K562 (cell line): ENCODE data around the gene PARP11. TPM values are rescaled to one million over a fixed set of nuclear protein-coding genes. Genes with fewer than 3 reads are reported as not detected.

Experiments
- ATAC-seq: fragments of 200-7000 bp; cut with Tn5 transposase; 3 replicates; pipeline ENCODE4 v1.9.1; 2020; ENCODE audit warnings: moderate library complexity
- BruUV-seq: library from RNA; stranded (reverse); fragments of 400-500 nt; replicated peaks from 2 replicates; lab custom pipeline; 2021; lab: Mats Ljungman, UMichigan
- CTCF ChIA-PET: fragments of 300-600 bp; formaldehyde crosslinking; extraction: SDS; loops from one replicate; lab custom pipeline; 2021; ENCODE audit warnings: low intra/inter-chr PET ratio; lab: Yijun Ruan, JAX
- POLR2A ChIA-PET: fragments of 300-600, 350-650 bp; sonication (Branson Sonifier 250); formaldehyde crosslinking; extraction: SDS; loops from one replicate; lab custom pipeline; 2021; ENCODE audit warnings: antibody characterized with exemption, inconsistent platforms; lab: Yijun Ruan, JAX
- DNase-seq, 4 experiments: peaks; one replicate each; pipeline versions ENCODE4 v3.0.0 to v3.0.0-alpha.2; 2011 to 2018; ENCODE audit warnings: low spot score in 3 of 4, mixed read lengths in 3 of 4; ENCODE audit errors: extremely low read depth in 1 of 4
- FAIRE-seq: peaks from 2 replicates; lab custom pipeline; 2011; peaks lifted over from hg19 to GRCh38; lab: Jason Lieb, UNC
- H2AFZ ChIP-seq: 2 replicates; pipeline ENCODE4 v1.6.0; 2011; ENCODE audit warnings: low read depth, low read length, control low read depth, inconsistent platforms
- H3K27ac ChIP-seq: fragments of 200-600 bp; 3 replicates; pipeline ENCODE4 v1.8.0; 2011; ENCODE audit warnings: low read depth, mild to moderate bottlenecking, control low read depth, inconsistent platforms, low read length, moderate library complexity, mixed read lengths; ENCODE audit errors: extremely low read depth
- H3K27me3 ChIP-seq, 2 experiments: fragments of 300-600 bp in 1 of 2; 2 replicates in 1 of 2; 3 replicates in 1 of 2; pipeline versions ENCODE4 v1.6.0 to v1.8.0; 2011; ENCODE audit warnings: inconsistent platforms in 2 of 2, low read length in 2 of 2, mild to moderate bottlenecking in 1 of 2, mixed read lengths in 1 of 2, moderate library complexity in 1 of 2; ENCODE audit not compliant: control insufficient read depth in 2 of 2, insufficient read depth in 2 of 2
- H3K36me3 ChIP-seq: fragments of 300-600 bp; 3 replicates; pipeline ENCODE4 v1.8.0; 2011; ENCODE audit warnings: mild to moderate bottlenecking, low read length, inconsistent platforms; ENCODE audit not compliant: control insufficient read depth, insufficient read depth
- H3K4me1 ChIP-seq, 2 experiments: fragments of 200-600 bp in 1 of 2; replicated peaks in 1 of 2; 2 replicates in 1 of 2; 3 replicates in 1 of 2; pipeline versions ENCODE4 v1.5.1 to v1.8.0; 2011; ENCODE audit warnings: inconsistent platforms in 2 of 2, low read length in 2 of 2, mild to moderate bottlenecking in 1 of 2, mixed read lengths in 1 of 2, moderate library complexity in 1 of 2; ENCODE audit not compliant: control insufficient read depth in 2 of 2, insufficient read depth in 2 of 2
- H3K4me2 ChIP-seq: 2 replicates; pipeline ENCODE4 v1.6.1; 2011; ENCODE audit warnings: low read length, control low read depth, inconsistent platforms, mixed read lengths; ENCODE audit not compliant: insufficient read depth
- H3K4me3 ChIP-seq: fragments of 200-600 bp; sonication (generic), shearing (Covaris generic); 2 replicates; pipeline ENCODE4 v1.5.1; 2016; ENCODE audit warnings: control low read depth, inconsistent platforms
- H3K79me2 ChIP-seq: fragments of 200-600 bp; 3 replicates; pipeline ENCODE4 v1.8.0; 2011; ENCODE audit warnings: low read length, inconsistent platforms; ENCODE audit not compliant: control insufficient read depth, insufficient read depth
- H3K9ac ChIP-seq, 2 experiments: 2 replicates each; pipeline versions ENCODE4 v1.6.0 to v1.6.1; 2011; ENCODE audit warnings: low read depth in 2 of 2, low read length in 2 of 2, control low read depth in 1 of 2, inconsistent platforms in 1 of 2, mild to moderate bottlenecking in 1 of 2, mixed read lengths in 1 of 2; ENCODE audit not compliant: insufficient read depth in 1 of 2
- H3K9me1 ChIP-seq: one replicate; pipeline ENCODE4 v1.6.0; 2011; ENCODE audit warnings: inconsistent platforms, mild to moderate bottlenecking, low read length, moderate library complexity; ENCODE audit not compliant: control insufficient read depth, insufficient read depth
- H3K9me3 ChIP-seq: replicated peaks from 2 replicates; pipeline ENCODE4 v1.5.1; 2011; ENCODE audit warnings: low read depth, low read length, inconsistent platforms; ENCODE audit not compliant: control insufficient read depth, insufficient read depth
- H4K20me1 ChIP-seq: replicated peaks from 2 replicates; pipeline ENCODE4 v1.6.1; 2011; ENCODE audit warnings: low read length, inconsistent platforms, mixed read lengths; ENCODE audit not compliant: control insufficient read depth, insufficient read depth
- BRCA1 ChIP-seq, 2 experiments: fragments of 450-650 bp in 1 of 2; sonication (generic) in 1 of 2; formaldehyde crosslinking in 1 of 2; IDR thresholded peaks; 2 replicates each; pipeline versions ENCODE4 v1.5.0 to v1.6.1; 2017 to 2020; ENCODE audit warnings: mild to moderate bottlenecking in 1 of 2, missing genetic modification reagents in 1 of 2
- CBX3 ChIP-seq, 2 experiments: IDR thresholded peaks; 1 replicate in 1 of 2; 2 replicates in 1 of 2; pipeline ENCODE4 v1.6.1; 2012; ENCODE audit warnings: inconsistent platforms in 2 of 2, low read length in 2 of 2, borderline replicate concordance in 1 of 2, control low read depth in 1 of 2
- CREM ChIP-seq: IDR thresholded peaks from 2 replicates; pipeline ENCODE4 v1.6.1; 2014; ENCODE audit warnings: antibody characterized with exemption, low read depth
- KLF10 ChIP-seq: fragments of 250-450 bp; sonication (Bioruptor Pico); IDR thresholded peaks from 2 replicates; pipeline ENCODE4 v1.6.1; 2021; ENCODE audit warnings: matching md5 sums
- MIER1 ChIP-seq: fragments of 450-650 bp; IDR thresholded peaks from 2 replicates; pipeline ENCODE4 v1.6.1; 2016; ENCODE audit warnings: antibody characterized with exemption, mild to moderate bottlenecking, low read depth
- NR1H2 ChIP-seq: sonication (generic); formaldehyde crosslinking; IDR thresholded peaks from 2 replicates; pipeline ENCODE4 v1.4.0; 2020; ENCODE audit warnings: mild to moderate bottlenecking, missing genetic modification reagents
- PHF20 ChIP-seq: fragments of 450-650 bp; IDR thresholded peaks from 2 replicates; pipeline ENCODE4 v1.6.1; 2018; ENCODE audit not compliant: partially characterized antibody
- POLR2AphosphoS5 ChIP-seq: IDR thresholded peaks from 2 replicates; pipeline ENCODE4 v1.6.1; 2011; ENCODE audit warnings: mild to moderate bottlenecking, low read depth, low read length, moderate library complexity; ENCODE audit not compliant: control insufficient read depth, insufficient read depth
- ZNF318 ChIP-seq, 2 experiments: fragments of 450-650 bp; IDR thresholded peaks; 2 replicates each; pipeline ENCODE4 v1.6.1; 2016; ENCODE audit warnings: mild to moderate bottlenecking in 2 of 2, borderline replicate concordance in 1 of 2, low read depth in 1 of 2, moderate library complexity in 1 of 2
- ZNF384 ChIP-seq: IDR thresholded peaks from 2 replicates; pipeline ENCODE4 v1.6.1; 2012; ENCODE audit warnings: low read depth, low read length, improper control_type of control experiment
- ZNF75A ChIP-seq: fragments of 450-650 bp; formaldehyde crosslinking; IDR thresholded peaks from 2 replicates; pipeline ENCODE4 v1.4.0; 2020; ENCODE audit warnings: mild to moderate bottlenecking
- ZNF785 ChIP-seq: fragments of 250-450 bp; sonication (Bioruptor Pico); IDR thresholded peaks from 2 replicates; pipeline ENCODE4 v1.4.0; 2020; ENCODE audit warnings: mild to moderate bottlenecking
- ZZZ3 ChIP-seq: fragments of 450-650 bp; IDR thresholded peaks from 2 replicates; pipeline ENCODE4 v1.6.1; 2016; ENCODE audit warnings: antibody characterized with exemption, mild to moderate bottlenecking, moderate library complexity
- WGBS: fragments of 100-300 bp; shearing (Covaris generic); methylation state at CpG from one replicate; pipeline ENCODE4 v1.1.6; 2016; ENCODE audit warnings: low coverage, mixed read lengths; ENCODE audit not compliant: insufficient coverage; ENCODE audit errors: missing lambda C conversion rate; 5-methylcytosine and 5-hydroxymethylcytosine counted together
- in situ Hi-C: fragments of 300-500 bp; cut with MboI; formaldehyde crosslinking; loops from 4 replicates; pipeline ENCODE4 v1.15.0; 2018; ENCODE audit warnings: inconsistent platforms, mixed read lengths
- intact Hi-C: fragments of 100-400 bp; cut with micrococcal nuclease; formaldehyde crosslinking; loops from 2 replicates; pipeline ENCODE4 v1.14.2; 2022
- polyA plus RNA-seq, 8 experiments: library from polyadenylated mRNA; depleted of rRNA in 4 of 8; stranded (reverse) in 5 of 8; unstranded in 3 of 8; fragments of >200 nt; fragmentation: Nextera tagmentation in 2 of 8; fragmentation: Illumina TruSeq in 1 of 8; extraction: Ambion mirVana in 2 of 8; extraction: Trizol in 1 of 8; gene quantifications; 2 replicates each; pipeline versions ENCODE4 v1.2.1 to v1.2.3, GENCODE V29; 2011 to 2014; ENCODE audit warnings: inconsistent platforms in 1 of 8, missing spikeins in 1 of 8
- total RNA-seq, 7 experiments: library from RNA; depleted of rRNA in 6 of 7; stranded (reverse); fragments of >200 nt in 6 of 7; fragmentation: Illumina TruSeq in 2 of 7; extraction: Trizol in 2 of 7; gene quantifications; 2 replicates each; pipeline versions ENCODE4 v1.2.1 to v1.2.3, GENCODE V29; 2011 to 2021; ENCODE audit warnings: low replicate concordance in 1 of 7
- TF ChIP-seq, protein P1 (sequence below): sonication (generic); formaldehyde crosslinking; IDR thresholded peaks from 2 replicates; pipeline ENCODE4 v1.5.0; 2020; ENCODE audit warnings: missing genetic modification reagents

The PARP11 gene
- total and polyA plus RNA-seq, 9 of the 15 experiments (the other 6 are each of a cell fraction or from before 2014, with no cell fraction given) = 0.40 to 2.5 (median 1.4) TPM

DNA sequence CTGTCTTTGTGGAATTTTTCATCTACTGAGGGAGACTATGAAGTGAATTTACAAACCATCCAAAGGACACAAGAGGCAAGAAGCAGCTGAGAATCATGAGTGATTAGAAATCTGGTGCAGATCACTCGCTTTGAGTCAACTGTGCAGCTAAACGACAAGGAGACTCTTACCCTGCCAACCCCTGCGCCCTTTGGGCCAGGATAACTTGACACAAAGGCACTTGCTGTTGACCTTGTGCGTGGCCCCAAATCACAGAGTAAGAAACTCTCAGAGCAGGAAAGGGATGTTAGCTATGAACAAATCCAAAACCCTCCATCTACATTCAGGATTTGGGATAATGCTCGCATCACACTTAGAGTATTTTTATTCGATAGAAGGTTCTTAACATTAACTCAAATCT, 11.5 kb upstream of the PARP11 start:
- in situ Hi-C loops (loop anchor here (5.0 to 25.0 kb wide), 2 partner anchors 153 to 403 kb away; no protein-coding TSS in a partner anchor), intact Hi-C loops (loop anchor here (1.0 kb wide), 1 partner anchor 153 kb away; no protein-coding TSS in a partner anchor)
- Histone ChIP-seq H3K36me3 (no peaks in the 10 kb centered on the region), H2AFZ (no peak overlapping the region), H3K9me1 (no peaks in the 10 kb centered on the region), H3K9me3 (no peaks in the 10 kb centered on the region), H3K9ac (no peak overlapping the region), H3K79me2 (no peaks in the 10 kb centered on the region), H3K4me1 (no peaks in the 10 kb centered on the region), H4K20me1 (no peaks in the 10 kb centered on the region), H3K4me2 (no peak overlapping the region), H3K27me3 (no peaks in the 10 kb centered on the region; a peak in 1 of 5 replicates), H3K4me3 (no peak overlapping the region), H3K27ac (no peak overlapping the region)
- FAIRE-seq (no peak), ATAC-seq (no peak), DNase-seq (no peak)
- BruUV-seq = no TSS peak
- 2% methylated on average over 6 of the region's 6 CpGs for WGBS
- POLR2A ChIA-PET = no interaction called here
- CTCF ChIA-PET = interaction anchor here (1.5 kb wide), 1 partner anchor 392 kb away, joined by 9 read pairs; no protein-coding TSS in a partner anchor
- TF ChIP-seq ZNF785 (CRISPR knock-in tag) (no peak), CBX3 (IDR thresholded peaks at IDR 0.05; ENCODE audit: borderline replicate concordance in 1 of 2, low read length in 2 of 2) (no peak), CREM (no peak), ZNF75A (no peak), ZNF384 (no peak), MIER1 (no peak), ZNF318 (IDR thresholded peaks at IDR 0.05; ENCODE audit: borderline replicate concordance in 1 of 2, low read depth in 1 of 2) (no peak), ZZZ3 (no peak), PHF20 (no peak), NR1H2 (CRISPR knock-in tag) (no peak), BRCA1 (IDR thresholded peaks at IDR 0.05) (no peak), BRCA1 (CRISPR knock-in tag; IDR thresholded peaks at IDR 0.05) (no peak), KLF10 (CRISPR knock-in tag) (no peak), POLR2AphosphoS5 (no peak)
- TF ChIP-seq, protein P1, sequence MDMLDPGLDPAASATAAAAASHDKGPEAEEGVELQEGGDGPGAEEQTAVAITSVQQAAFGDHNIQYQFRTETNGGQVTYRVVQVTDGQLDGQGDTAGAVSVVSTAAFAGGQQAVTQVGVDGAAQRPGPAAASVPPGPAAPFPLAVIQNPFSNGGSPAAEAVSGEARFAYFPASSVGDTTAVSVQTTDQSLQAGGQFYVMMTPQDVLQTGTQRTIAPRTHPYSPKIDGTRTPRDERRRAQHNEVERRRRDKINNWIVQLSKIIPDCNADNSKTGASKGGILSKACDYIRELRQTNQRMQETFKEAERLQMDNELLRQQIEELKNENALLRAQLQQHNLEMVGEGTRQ (CRISPR knock-in tag) = no peak
